Activated CD4-positive, CD25-positive, alpha-beta regulatory T cell treated with anti-CD3 and anti-CD28 coated beads, Interleukin-2, amount 50 U/mL, for 16 hours (primary cell): ENCODE data around the gene UBE2L6.
A peak's percentile ranks its signal among the peaks of the same experiment; 100 is the strongest.

Source experiments
- DNase-seq: peaks from one replicate; pipeline ENCODE4 v3.0.0-alpha.2; 2020; ENCODE audit warnings: low read depth, low spot score

The UBE2L6 gene

DNA sequence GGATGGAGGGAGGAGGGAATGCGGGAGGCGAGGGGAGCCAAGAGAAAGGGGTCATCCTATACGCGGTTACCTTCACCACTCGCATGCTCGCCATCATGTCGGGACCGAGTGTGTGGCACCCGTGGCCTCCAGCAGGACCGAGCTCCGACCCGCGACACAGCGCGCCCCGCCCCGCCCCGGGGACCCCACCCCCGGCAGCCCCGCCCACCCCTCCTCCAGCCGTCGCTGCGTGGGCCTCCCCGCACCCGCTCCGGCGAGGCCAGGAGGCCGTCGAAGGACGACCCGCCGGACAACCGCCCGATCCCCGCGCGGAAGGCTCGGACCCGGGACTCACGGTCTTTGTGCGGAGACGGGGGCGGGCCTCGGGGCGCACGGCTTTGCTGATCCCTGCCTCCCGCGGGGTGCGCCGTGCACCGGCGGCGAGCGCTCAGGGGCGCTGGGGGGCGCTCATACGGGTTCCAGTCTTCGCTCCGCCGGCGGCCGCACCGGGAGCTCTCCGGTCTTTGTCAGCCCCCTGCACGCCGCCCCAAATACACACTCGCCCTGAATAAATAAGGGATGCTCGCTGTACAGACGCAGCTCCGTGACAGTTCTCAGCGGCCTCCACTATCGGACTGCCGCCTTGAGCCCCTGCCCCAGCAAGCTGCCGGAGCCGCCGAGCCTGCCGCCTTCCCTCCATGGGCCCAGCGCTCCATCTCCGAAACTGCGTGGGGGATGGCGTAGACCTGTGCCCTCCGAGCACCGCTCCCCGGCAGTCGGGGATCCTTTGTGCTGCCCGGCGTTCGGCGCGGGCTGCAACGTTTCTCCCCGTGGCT is at the start of gene UBE2L6:
Gene UBE2L6, minus strand, starts transcription at position 158 of the 815 bp plus-strand sequence. Its CDS starts 61 bp downstream, at position 97.
- peak; percentile 26 for DNase-seq

DNA sequence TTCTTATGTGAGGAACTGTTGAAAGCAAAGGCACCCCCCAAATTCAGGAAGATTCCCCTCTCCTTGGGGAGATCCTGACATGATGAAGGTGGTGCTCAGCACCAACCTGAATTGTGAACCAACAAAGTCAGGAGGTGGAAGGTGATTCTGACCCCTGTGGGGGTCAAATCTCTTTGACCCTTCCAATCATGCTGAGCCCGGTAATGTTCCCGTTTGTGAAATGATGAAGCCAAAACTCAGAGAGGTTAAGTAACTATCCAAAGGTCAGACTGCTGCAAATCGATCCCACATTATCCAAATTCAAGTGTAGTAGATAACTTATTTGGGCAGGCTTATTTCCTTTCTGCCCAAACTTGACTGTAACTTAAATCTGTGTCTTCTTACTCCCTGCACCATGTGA is 49.1 kb upstream of the UBE2L6 start:
- DNase-seq = no peak

GRCh38 chr11:57615308-57615707 is 47.8 kb upstream of the UBE2L6 start:
- DNase-seq = no peak

DNA sequence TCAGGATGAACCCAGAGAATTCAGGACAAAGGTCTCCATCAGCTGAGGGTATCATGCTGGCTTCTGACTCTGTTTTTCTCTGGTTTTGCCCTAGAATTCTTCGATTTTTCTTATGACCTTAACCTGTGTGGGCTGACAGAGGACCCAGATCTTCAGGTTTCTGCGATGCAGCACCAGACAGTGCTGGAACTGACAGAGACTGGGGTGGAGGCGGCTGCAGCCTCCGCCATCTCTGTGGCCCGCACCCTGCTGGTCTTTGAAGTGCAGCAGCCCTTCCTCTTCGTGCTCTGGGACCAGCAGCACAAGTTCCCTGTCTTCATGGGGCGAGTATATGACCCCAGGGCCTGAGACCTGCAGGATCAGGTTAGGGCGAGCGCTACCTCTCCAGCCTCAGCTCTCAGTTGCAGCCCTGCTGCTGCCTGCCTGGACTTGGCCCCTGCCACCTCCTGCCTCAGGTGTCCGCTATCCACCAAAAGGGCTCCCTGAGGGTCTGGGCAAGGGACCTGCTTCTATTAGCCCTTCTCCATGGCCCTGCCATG is 46.8 kb upstream of the UBE2L6 start:
- no peak for DNase-seq

DNA sequence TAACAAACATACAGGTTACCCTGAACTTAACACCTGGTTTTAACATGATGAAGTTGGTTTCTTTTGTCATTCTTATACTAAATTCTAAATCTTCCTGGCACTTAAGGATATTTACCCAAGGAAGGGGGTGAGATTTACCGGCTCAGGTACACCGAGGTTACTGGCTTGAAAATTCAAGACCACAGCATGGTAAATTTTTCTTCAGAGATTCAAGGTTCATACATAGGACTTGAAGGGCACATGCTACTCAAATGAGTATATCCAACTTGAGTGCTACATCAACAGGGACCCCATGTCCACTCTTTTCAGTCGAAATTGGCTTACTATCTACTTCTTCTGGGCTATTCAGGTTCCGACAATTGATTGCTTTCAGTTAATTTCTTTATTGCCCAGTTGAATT is 42.7 kb upstream of the UBE2L6 start:
- DNase-seq = no peak

GRCh38 chr11:57605028-57605420 is 37.6 kb upstream of the UBE2L6 start:
- no peak for DNase-seq

DNA sequence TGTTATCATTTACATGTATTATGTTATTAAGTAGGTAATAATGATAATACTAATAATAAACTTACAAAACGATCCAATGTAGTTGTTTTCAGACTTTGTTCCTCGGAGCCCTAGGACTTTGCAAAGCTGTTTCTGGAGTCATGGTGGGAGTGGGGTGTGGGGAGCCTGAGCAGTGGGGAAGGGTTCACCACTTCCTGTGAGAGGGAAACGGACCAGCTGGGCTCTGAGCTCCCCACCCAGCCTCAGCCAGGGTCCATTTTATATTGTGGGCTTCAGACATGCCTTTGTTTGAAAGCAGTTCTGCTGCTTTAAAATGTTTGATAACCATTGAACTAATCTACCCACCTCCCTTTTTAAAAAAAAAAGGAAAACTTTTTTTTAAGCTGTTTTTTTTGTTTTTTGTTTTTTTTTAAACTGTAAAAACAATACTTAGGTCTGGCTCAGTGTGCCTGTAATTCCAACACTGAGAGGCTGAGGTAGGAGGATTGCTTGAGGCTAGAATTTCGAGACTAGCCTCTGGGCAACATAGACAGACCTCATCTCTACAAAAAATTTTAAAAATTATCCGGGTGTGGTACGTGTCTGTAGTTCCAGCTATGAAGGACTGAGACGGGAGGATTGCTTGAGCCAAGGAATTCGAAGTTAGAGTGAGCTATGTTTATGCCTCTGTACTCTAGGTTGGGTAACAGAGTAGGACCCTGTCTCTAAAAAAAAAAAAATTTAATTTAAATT is 37.0 kb upstream of the UBE2L6 start:
- DNase-seq = no peak

- DNase-seq = no peak
Measured at GRCh38 chr11:57601297-57601696, 33.8 kb upstream of the UBE2L6 start.

DNA sequence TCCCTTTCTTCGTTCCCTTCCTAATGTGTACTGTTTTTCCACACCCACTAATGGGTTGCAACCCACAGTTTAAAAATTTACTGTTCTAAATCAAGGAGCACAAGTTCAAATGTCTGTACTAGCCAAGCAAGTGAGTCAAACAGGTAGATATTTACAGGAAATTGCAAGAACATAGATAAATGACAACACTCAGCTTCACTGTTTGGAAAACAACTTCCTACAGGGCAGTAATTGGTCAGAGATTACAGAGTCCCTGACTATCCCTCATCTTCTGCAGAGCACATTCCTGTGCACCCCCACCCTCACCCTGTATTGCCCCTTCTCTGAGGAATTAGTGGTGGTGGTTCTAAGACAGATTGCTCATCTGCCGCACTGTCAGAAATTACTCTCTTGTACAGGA is 31.9 kb upstream of the UBE2L6 start:
- no peak for DNase-seq

DNA sequence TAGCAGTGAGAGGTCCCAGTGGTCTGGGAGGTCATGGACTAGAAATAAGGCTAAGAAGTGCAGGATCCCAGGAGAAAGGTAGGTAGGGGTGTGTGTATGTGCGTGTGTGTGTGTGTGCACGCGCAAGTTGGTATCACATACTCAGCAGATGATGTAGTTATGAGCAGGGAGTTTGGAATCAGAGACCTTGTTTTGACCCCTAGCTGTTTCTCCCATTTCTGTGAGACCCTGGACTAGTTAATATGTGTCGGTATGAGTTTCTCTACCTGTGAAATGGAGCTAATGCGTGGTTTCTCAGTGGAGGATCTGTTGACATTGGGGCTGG is 31.3 kb upstream of the UBE2L6 start:
- DNase-seq = no peak

DNA sequence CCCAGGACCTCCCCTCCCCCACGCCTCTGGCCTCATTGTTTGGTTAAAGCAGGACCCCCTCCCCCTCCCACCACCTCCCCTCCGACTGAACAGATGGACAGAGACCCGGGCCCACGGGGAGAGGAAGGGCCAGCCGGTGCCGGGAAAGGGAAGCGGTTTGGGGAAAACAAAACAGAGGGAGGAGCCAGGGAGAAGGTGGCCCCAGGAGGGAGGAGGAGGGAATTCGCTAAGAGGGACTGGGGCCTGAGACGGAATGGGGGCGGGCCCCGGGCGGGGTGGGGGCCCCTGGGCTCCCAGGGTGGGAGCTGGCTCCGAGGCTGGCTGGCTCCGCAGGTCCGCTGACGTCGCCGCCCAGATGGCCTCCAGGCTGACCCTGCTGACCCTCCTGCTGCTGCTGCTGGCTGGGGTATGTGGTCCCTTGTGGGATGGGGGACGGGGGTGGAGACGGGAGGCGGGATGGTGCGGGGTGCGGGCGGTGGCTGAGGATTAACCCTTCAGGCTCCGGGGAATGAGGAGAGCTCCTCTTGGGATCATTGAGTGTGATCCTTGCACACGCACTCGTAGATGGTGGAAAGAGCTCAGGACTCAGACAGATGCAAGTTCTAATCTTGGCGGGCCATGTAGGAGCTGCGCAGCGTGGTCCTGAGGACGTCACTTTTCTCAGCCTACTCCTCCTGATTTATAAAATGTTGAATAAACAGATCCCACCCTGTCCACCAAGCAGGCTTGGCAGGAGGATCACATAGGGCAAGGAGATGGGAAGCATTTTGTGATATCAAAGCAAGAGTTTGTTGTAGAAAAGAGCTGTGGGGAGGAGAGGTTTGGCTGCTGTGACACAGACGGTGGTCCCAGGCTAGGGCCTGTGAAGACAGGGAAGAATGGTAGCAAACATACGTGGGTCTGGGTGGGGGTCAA is 30.7 kb upstream of the UBE2L6 start:
- DNase-seq = no peak

GRCh38 chr11:57597461-57597915 is 30.0 kb upstream of the UBE2L6 start, which contains the start of gene SERPING1:
Gene SERPING1 (plus strand): TSS chr11:57597685. CDS start chr11:57598271, 586 bp downstream.
- no peak for DNase-seq

GRCh38 chr11:57596266-57596885 is 28.9 kb upstream of the UBE2L6 start:
- DNase-seq = no peak

DNA sequence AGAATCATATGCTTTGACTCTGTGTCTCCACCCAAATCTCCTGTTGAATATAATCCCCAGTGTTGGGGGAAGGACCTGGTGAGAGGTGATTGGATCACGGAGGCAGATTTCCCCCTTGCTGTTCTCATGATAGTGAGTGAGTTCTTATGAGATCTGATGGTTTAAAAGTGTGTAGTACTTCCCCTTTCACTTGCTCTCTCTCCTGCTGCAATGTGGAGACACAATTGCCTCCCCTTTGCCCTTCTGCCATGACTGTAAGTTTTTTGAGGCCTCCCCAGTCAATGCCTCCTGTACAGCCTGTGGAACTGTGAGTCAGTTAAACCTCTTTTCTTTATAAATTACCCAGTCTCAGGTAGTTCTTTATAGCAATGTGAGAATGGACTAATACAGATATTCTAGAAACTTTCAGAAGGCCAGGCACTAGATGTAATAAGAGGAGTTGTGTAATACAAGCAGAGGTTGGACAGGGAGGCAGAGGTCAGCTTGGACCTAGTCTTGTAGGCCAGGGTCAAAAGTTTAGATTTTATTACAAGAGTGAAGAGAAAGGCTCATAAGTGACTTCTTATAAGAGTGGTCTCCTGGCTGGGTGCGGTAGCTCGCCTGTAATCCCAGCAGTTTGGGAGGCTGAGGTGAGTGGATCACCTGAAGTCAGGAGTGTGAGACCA is 20.7 kb upstream of the UBE2L6 start:
- DNase-seq = no peak

GRCh38 chr11:57586711-57587245 is 19.3 kb upstream of the UBE2L6 start:
- DNase-seq = no peak

GRCh38 chr11:57585301-57585700 is 17.8 kb upstream of the UBE2L6 start:
- DNase-seq = no peak

DNA sequence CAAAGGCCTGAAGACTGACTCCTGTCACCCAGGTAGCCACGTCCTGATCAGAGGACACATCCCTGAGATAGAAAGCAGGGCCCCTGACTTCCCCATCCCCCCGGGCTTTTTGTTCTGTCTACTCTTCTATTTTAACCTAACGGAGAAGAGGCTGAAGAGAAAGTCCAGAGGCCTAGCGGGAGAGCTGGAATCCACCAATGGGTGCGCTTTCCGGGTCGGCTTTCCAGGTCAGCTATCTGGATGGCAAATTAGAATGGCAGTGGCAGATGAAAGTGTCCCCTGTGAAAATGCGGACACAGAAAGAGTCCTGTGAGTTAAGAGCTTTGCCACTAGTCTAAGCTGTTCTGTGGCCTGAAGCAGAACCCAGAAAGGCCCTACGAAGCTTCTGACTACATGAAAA is 16.9 kb upstream of the UBE2L6 start:
- DNase-seq = no peak

GRCh38 chr11:57574061-57574460 is 6.6 kb upstream of the UBE2L6 start:
- DNase-seq = no peak

DNA sequence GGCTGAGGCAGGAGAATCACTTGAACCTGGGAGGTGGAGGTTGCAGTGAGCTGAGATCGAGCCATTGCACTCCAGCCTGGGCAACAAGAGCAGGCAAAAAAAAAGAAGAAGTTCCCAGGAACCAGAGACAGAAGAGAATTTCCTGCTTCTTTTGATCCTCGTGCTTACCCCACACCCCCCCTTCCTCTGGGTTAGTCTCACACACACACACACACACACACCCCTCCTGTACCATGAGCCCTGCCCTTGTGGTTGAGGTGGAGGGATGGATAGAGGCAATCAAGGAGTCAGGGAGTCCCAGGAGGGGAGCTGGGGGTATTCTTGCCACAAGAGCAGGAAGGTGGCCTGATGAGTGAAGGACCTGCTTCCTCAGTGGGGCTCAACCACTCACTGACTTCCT is 4.1 kb upstream of the UBE2L6 start:
- DNase-seq = no peak

DNA sequence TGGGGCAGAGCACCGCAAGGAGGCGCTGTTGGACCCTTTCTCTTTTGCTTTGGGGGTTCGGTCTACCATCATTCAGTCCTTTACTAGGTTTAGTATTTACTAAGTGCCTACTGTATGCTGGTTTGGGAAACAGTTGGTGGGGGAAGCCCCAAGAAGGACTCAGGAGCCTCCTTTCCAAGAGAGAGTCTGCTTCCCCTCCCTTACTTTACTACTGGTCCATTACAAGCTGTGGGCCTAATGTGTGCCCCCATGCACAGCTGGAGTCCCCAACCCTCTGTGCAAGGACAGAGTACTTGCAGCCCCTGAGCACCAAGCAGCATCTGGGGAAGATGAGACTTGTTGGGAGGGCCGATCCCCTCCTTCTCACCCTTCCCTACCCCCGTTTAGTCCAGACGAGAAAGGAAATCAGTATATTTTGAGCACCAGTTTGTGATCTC is 876 bp upstream of the UBE2L6 start:
- DNase-seq = peak; percentile 76
